Colonic mucosa (tissue), 4 donors: Measurements from ENCODE around the gene GPC6. TPM values are rescaled to one million over a fixed set of nuclear protein-coding genes. Genes with fewer than 3 reads are reported as not detected.

ENCODE experiments used
- DNase-seq: peaks from one replicate; pipeline ENCODE4 v3.0.0-alpha.2; 2020
- H3K27ac ChIP-seq: fragments of 200-600 bp; one replicate; pipeline ENCODE4 v1.8.0; 2021
- H3K27me3 ChIP-seq: fragments of 200-600 bp; one replicate; pipeline ENCODE4 v1.8.0; 2021
- H3K36me3 ChIP-seq: fragments of 200-600 bp; one replicate; pipeline ENCODE4 v1.8.0; 2021
- H3K4me1 ChIP-seq: fragments of 200-600 bp; one replicate; pipeline ENCODE4 v1.8.0; 2021; ENCODE audit warnings: mild to moderate bottlenecking
- H3K4me3 ChIP-seq: fragments of 200-600 bp; one replicate; pipeline ENCODE4 v1.8.0; 2021
- H3K9ac ChIP-seq, 2 donors: one replicate each; pipeline ENCODE4 v1.7.0; 2013; ENCODE audit warnings: control low read depth in 2 of 2, low read depth in 2 of 2, low read length in 2 of 2
- H3K9me3 ChIP-seq: fragments of 200-600 bp; one replicate; pipeline ENCODE4 v1.8.0; 2021
- intact Hi-C: fragments of 100-400 bp; cut with DNase I; formaldehyde crosslinking; loops from one replicate; pipeline ENCODE4 v1.14.1; 2022
- total RNA-seq, 2 donors: library from RNA; stranded (reverse); fragmentation: NEBNext Ultra II Directional in 1 of 2; extraction: Animal tissue kit (Norgen Biotek cat#: 25700) in 1 of 2; gene quantifications; one replicate each; pipeline ENCODE4 v1.2.1, GENCODE V29; 2021
- TF ChIP-seq, protein P1 (sequence below): fragments of 200-600 bp; IDR thresholded peaks from one replicate; pipeline ENCODE4 v1.8.0; 2022; ENCODE audit warnings: antibody characterized with exemption, mild to moderate bottlenecking
- donor health status: healthy.
- donor health status: DM: no; HTN: no; CAD: no.
- donor health status: DM: no; HTN: no; CAD: no.

The GPC6 gene
- total RNA-seq, 2 donors from 2014 or later = 2.3 to 4.0 TPM

DNA sequence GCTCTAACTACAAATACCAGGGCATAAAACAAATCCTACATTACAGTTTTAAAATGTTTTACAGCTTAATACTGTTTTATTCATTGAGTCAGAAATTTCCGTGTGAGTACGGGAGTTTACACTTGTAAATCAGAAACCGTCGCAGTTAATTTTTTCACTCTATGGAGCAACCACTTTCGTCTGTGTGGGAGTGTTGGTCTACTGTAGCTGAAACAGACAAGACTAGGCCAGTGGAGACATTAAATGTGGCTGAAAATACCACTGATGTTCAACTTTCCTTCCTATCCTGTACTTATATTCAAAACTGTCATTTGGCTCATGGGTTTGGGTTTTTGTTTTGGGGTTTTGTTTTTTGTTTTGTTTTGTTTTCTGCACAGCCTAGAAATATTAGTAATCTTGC, 984.2 kb downstream of the GPC6 start:
- no peak for DNase-seq
- Histone ChIP-seq H3K9me3 (no peaks in the 10 kb centered on the region), H3K27ac (no peak overlapping the region), H3K4me3 (no peak overlapping the region), H3K9ac (no peak overlapping the region), H3K4me1 (no peaks in the 10 kb centered on the region), H3K27me3 (no peaks in the 10 kb centered on the region), H3K36me3 (no peaks in the 10 kb centered on the region)
- TF ChIP-seq, protein P1, sequence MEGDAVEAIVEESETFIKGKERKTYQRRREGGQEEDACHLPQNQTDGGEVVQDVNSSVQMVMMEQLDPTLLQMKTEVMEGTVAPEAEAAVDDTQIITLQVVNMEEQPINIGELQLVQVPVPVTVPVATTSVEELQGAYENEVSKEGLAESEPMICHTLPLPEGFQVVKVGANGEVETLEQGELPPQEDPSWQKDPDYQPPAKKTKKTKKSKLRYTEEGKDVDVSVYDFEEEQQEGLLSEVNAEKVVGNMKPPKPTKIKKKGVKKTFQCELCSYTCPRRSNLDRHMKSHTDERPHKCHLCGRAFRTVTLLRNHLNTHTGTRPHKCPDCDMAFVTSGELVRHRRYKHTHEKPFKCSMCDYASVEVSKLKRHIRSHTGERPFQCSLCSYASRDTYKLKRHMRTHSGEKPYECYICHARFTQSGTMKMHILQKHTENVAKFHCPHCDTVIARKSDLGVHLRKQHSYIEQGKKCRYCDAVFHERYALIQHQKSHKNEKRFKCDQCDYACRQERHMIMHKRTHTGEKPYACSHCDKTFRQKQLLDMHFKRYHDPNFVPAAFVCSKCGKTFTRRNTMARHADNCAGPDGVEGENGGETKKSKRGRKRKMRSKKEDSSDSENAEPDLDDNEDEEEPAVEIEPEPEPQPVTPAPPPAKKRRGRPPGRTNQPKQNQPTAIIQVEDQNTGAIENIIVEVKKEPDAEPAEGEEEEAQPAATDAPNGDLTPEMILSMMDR = no peak
- intact Hi-C loops = no loop called here

DNA sequence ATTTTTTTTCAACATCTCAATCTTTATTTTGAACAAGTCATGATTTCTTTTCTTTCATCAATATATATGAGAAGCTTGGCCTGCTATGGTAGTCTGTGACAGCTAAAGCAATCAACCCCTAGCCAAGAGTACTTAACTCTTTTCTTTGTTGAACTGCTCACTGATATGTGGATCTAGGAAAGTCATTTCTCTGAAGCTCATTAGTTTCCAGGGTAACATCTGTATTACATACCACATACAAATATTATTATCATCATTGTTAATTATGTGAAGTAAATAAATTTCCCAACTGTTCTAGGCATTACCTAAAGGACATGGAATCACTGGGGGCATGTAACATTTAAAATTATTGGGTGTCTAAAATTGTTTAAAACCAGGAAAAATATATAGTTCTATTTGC, 985.6 kb downstream of the GPC6 start:
- Histone ChIP-seq H3K27ac (no peak overlapping the region), H3K9ac (no peak overlapping the region), H3K9me3 (no peaks in the 10 kb centered on the region), H3K4me1 (no peaks in the 10 kb centered on the region), H3K4me3 (no peak overlapping the region), H3K36me3 (no peaks in the 10 kb centered on the region), H3K27me3 (no peaks in the 10 kb centered on the region)
- intact Hi-C loops = no loop called here
- DNase-seq = no peak
- TF ChIP-seq, protein P1 = no peak

DNA sequence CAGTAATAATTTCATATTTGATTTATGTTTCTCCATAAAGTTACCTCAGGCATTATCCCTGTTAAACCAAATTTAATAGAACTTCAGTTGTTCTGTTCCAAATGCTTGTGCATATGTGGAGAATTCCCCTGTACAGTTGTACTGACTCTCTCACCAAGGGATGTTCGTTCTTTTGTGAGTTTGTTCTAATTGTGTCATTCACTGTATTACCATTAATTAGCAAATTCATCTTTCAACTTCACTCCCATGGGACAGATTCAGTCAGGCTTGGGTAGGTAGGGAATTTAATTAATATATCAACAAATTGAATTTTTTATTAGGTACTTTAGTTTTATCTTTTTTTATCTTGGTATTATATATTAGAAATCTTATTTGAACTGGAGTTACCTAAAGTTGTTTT, 987.5 kb downstream of the GPC6 start:
- TF ChIP-seq, protein P1 = no peak
- DNase-seq = no peak
- no peaks in the 10 kb centered on the region for H3K9me3 ChIP-seq
- no peak overlapping the region for H3K9ac ChIP-seq
- no peaks in the 10 kb centered on the region for H3K36me3 ChIP-seq
- H3K27ac ChIP-seq = no peak overlapping the region
- no peaks in the 10 kb centered on the region for H3K4me1 ChIP-seq
- no peaks in the 10 kb centered on the region for H3K27me3 ChIP-seq
- no peak overlapping the region for H3K4me3 ChIP-seq
- intact Hi-C loops = no loop called here

DNA sequence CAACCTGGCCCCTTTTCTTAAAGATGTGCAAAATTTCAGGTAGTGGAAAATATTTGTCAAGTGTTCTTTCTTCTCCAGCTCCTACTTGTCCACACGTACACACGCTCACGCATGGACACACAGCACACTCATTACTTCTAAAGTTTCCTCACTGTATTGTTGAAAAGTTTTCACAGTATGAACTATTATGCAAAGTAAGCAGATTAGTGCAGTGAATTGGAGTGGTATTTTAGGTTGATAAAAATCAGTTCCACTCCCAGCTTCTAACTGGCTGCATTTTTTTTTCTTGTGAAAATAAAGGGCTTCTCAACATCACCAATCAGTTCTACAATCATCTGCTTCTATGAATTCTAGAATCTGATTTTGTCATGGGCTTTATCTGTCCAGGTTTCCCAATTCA, 988.4 kb downstream of the GPC6 start:
- no peaks in the 10 kb centered on the region for H3K4me1 ChIP-seq
- no peak overlapping the region for H3K27ac ChIP-seq
- no peaks in the 10 kb centered on the region for H3K36me3 ChIP-seq
- no peak overlapping the region for H3K4me3 ChIP-seq
- no peaks in the 10 kb centered on the region for H3K27me3 ChIP-seq
- intact Hi-C loops = no loop called here
- DNase-seq = no peak
- no peaks in the 10 kb centered on the region for H3K9me3 ChIP-seq
- TF ChIP-seq, protein P1 = no peak
- no peak overlapping the region for H3K9ac ChIP-seq

DNA sequence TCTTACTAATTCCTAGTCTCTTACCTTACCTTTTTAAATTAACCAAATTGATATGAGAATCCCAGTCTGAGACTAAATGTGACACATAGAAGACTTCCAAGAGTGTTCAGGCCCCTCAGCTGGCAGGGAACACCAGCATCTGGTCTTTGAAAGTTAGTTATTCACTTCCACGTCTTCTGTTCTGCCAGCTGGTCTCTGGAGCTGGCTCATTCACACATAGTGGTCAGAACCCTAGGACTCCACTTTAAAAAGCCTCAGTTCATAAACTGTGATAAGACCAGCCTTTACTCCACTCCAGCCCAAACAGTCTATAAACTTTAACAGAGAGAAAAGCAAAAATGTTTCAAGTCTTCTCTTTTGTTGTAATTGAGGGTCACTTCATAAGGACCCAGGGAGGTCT, 989.9 kb downstream of the GPC6 start:
- DNase-seq = no peak
- H3K27me3 ChIP-seq = no peaks in the 10 kb centered on the region
- H3K9me3 ChIP-seq = no peaks in the 10 kb centered on the region
- no peak overlapping the region for H3K4me3 ChIP-seq
- H3K9ac ChIP-seq = no peak overlapping the region
- H3K27ac ChIP-seq = no peak overlapping the region
- TF ChIP-seq, protein P1 = no peak
- intact Hi-C loops = no loop called here
- no peaks in the 10 kb centered on the region for H3K36me3 ChIP-seq
- H3K4me1 ChIP-seq = no peaks in the 10 kb centered on the region

DNA sequence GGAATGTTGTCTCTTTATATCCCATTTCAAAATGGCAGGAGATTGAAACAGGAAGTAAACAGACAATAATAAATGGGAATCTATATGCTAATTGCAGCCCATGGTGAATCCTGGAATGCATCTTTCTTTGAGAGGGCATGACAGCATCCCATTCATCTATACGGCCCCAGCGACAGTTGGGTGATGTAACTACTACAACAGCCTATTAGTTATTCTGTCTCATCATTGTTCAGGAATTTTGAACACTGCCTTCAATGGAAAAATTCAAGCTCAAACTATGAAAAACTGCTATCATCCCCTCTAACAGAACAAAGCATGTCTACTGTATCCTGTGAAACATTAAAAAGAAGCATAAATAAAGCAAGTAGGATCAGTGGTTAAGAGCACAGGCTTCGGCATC, 990.8 kb downstream of the GPC6 start:
- Histone ChIP-seq H3K9me3 (no peaks in the 10 kb centered on the region), H3K9ac (no peak overlapping the region), H3K27me3 (no peaks in the 10 kb centered on the region), H3K36me3 (no peaks in the 10 kb centered on the region), H3K4me1 (no peaks in the 10 kb centered on the region), H3K27ac (no peak overlapping the region), H3K4me3 (no peak overlapping the region)
- TF ChIP-seq, protein P1 = no peak
- DNase-seq = no peak
- intact Hi-C loops = no loop called here
